HG03135 (cell line): Measurements from ENCODE around the gene ZGRF1.
A peak's percentile ranks its signal among the peaks of the same experiment; 100 is the strongest.
"Not testable (repeated sequence)": the region's sequence is repeated elsewhere in the genome, so short reads cannot be mapped to it uniquely, and the experiment has no call there.

ENCODE experiments used
- ATAC-seq: cut with Tn5 transposase; IDR thresholded peaks from one replicate; pipeline ENCODE4 v1.9.1; 2021; ENCODE audit warnings: mild to moderate bottlenecking, moderate library complexity; ENCODE audit not compliant: unreplicated experiment

ZGRF1 gene

GRCh38 chr4:112562254-112562879 is 74.3 kb downstream of the ZGRF1 start:
- no peak for ATAC-seq

- ATAC-seq: peak; percentile 73
Observed at GRCh38 chr4:112560084-112560483, 76.6 kb downstream of the ZGRF1 start.

GRCh38 chr4:112559053-112559452 is 77.7 kb downstream of the ZGRF1 start:
- no peak for ATAC-seq

GRCh38 chr4:112557676-112558411 is 78.9 kb downstream of the ZGRF1 start:
- ATAC-seq: no peak

- not testable (repeated sequence) for ATAC-seq
Observed at GRCh38 chr4:112554271-112554670, 82.4 kb downstream of the ZGRF1 start.

GRCh38 chr4:112552668-112553067 is 84.0 kb downstream of the ZGRF1 start:
- no peak for ATAC-seq

GRCh38 chr4:112550728-112551127 is 86.0 kb downstream of the ZGRF1 start:
- no peak for ATAC-seq

- ATAC-seq: no peak
Observed at GRCh38 chr4:112546476-112546875, 90.2 kb downstream of the ZGRF1 start.

- ATAC-seq: no peak
Observed at GRCh38 chr4:112545346-112545745, 91.4 kb downstream of the ZGRF1 start.

GRCh38 chr4:112540695-112541094 is 96.0 kb downstream of the ZGRF1 start:
- no peak for ATAC-seq

GRCh38 chr4:112536123-112536522 is 100.6 kb downstream of the ZGRF1 start:
- ATAC-seq: no peak

- ATAC-seq: no peak
Observed at GRCh38 chr4:112532267-112532666, 104.4 kb downstream of the ZGRF1 start.

GRCh38 chr4:112531146-112531545 is 105.6 kb downstream of the ZGRF1 start:
- no peak for ATAC-seq

GRCh38 chr4:112526061-112526460 is 110.6 kb downstream of the ZGRF1 start:
- no peak for ATAC-seq

- peak; percentile 80 for ATAC-seq
Observed at GRCh38 chr4:112523764-112524505, 112.8 kb downstream of the ZGRF1 start.

GRCh38 chr4:112523008-112523721 is 113.5 kb downstream of the ZGRF1 start:
- peak; percentile 0 for ATAC-seq

- ATAC-seq: not testable (repeated sequence)
Observed at GRCh38 chr4:112522431-112522830, 114.3 kb downstream of the ZGRF1 start.

- ATAC-seq: no peak
Observed at GRCh38 chr4:112521123-112522023, 115.3 kb downstream of the ZGRF1 start.

- no peak for ATAC-seq
Observed at GRCh38 chr4:112520598-112521122, 116.0 kb downstream of the ZGRF1 start.
